AG09309 (cell line): ENCODE measurements around the gene WNK4.

Experiments used
- DNase-seq: peaks from one replicate; pipeline ENCODE4 v3.0.0-alpha.2; 2010; ENCODE audit warnings: low read depth
- H3K4me3 ChIP-seq: 2 replicates; pipeline ENCODE4 v1.5.1; 2011; ENCODE audit warnings: mild to moderate bottlenecking, low read depth, low read length, moderate library complexity; ENCODE audit not compliant: control insufficient read depth
- CTCF ChIP-seq: IDR thresholded peaks from 2 replicates; pipeline ENCODE4 v1.5.1; 2011; ENCODE audit warnings: mild to moderate bottlenecking, low read depth, low read length, inconsistent platforms; ENCODE audit not compliant: insufficient read depth, control insufficient read depth; ENCODE audit errors: missing control alignments

WNK4 gene

GRCh38 chr17:42806249-42806648, 25.8 kb downstream of the WNK4 start:
- TF ChIP-seq CTCF: no peak
- no peak overlapping the region for H3K4me3 ChIP-seq
- DNase-seq: no peak

GRCh38 chr17:42809250-42809649, 28.8 kb downstream of the WNK4 start:
- peak; percentile 62 for DNase-seq
- H3K4me3 ChIP-seq: no peak overlapping the region

GRCh38 chr17:42814633-42815399, 34.4 kb downstream of the WNK4 start:
- no peak for TF ChIP-seq CTCF
- peak; percentile 46 for DNase-seq
- no peak overlapping the region for H3K4me3 ChIP-seq

More at GRCh38 chr17:42809250-42809649, 28.8 kb downstream of the WNK4 start:
- no peak for TF ChIP-seq CTCF

- DNase-seq: no peak
- TF ChIP-seq CTCF: no peak
- no peak overlapping the region for H3K4me3 ChIP-seq
Observed at GRCh38 chr17:42817866-42818265, 37.5 kb downstream of the WNK4 start.

GRCh38 chr17:42818379-42818778, 38.0 kb downstream of the WNK4 start:
- no peak for TF ChIP-seq CTCF
- DNase-seq: no peak
- no peak overlapping the region for H3K4me3 ChIP-seq

- no peak for DNase-seq
- H3K4me3 ChIP-seq: no peak overlapping the region
- peak; percentile 77 for TF ChIP-seq CTCF
Observed at GRCh38 chr17:42819939-42820535, 39.6 kb downstream of the WNK4 start.
